Measurements from ENCODE around the gene NBEAL1. TPM values are rescaled to one million over a fixed set of nuclear protein-coding genes. Genes with fewer than 3 reads are reported as not detected.
"Not testable (repeated sequence)": the region's sequence is repeated elsewhere in the genome, so short reads cannot be mapped to it uniquely, and the experiment has no call there.

The NBEAL1 gene
- total RNA-seq, 4 donors from 2014 or later, result 43.7 to 140 (median 90.2) TPM

- TF ChIP-seq, protein P1, sequence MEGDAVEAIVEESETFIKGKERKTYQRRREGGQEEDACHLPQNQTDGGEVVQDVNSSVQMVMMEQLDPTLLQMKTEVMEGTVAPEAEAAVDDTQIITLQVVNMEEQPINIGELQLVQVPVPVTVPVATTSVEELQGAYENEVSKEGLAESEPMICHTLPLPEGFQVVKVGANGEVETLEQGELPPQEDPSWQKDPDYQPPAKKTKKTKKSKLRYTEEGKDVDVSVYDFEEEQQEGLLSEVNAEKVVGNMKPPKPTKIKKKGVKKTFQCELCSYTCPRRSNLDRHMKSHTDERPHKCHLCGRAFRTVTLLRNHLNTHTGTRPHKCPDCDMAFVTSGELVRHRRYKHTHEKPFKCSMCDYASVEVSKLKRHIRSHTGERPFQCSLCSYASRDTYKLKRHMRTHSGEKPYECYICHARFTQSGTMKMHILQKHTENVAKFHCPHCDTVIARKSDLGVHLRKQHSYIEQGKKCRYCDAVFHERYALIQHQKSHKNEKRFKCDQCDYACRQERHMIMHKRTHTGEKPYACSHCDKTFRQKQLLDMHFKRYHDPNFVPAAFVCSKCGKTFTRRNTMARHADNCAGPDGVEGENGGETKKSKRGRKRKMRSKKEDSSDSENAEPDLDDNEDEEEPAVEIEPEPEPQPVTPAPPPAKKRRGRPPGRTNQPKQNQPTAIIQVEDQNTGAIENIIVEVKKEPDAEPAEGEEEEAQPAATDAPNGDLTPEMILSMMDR (IDR thresholded peaks at IDR 0.05), result no peak
- no peak for TF ChIP-seq POLR2A (IDR thresholded peaks at IDR 0.05)
- H3K27me3 ChIP-seq, result no peaks in the 10 kb centered on the region
- no peaks in the 10 kb centered on the region for H3K4me1 ChIP-seq
- no peak for DNase-seq
- H3K36me3 ChIP-seq, result peaks cover 0 to 44% (median 0%) of the 10 kb centered on the region in 3 donors
- H3K4me3 ChIP-seq, result no peak overlapping the region
- H3K27ac ChIP-seq, result no peak overlapping the region
- H3K9me3 ChIP-seq, result no peaks in the 10 kb centered on the region
These were observed 194.9 kb downstream of the NBEAL1 start for GRCh38 chr2:203209538-203209937.

- no peak for DNase-seq
- H3K27me3 ChIP-seq, result no peaks in the 10 kb centered on the region
- no peaks in the 10 kb centered on the region for H3K9me3 ChIP-seq
- H3K36me3 ChIP-seq, result no peaks in the 10 kb centered on the region
- H3K4me1 ChIP-seq, result no peaks in the 10 kb centered on the region
- TF ChIP-seq, protein P1 (IDR thresholded peaks at IDR 0.05), result peak in 5 of 6 experiments; percentile 37 to 79 (median 67)
- TF ChIP-seq POLR2A (IDR thresholded peaks at IDR 0.05), result no peak
- no peak overlapping the region for H3K4me3 ChIP-seq
- no peak overlapping the region for H3K27ac ChIP-seq
These were observed 210.9 kb downstream of the NBEAL1 start for GRCh38 chr2:203225423-203226039.

- H3K27me3 ChIP-seq, H3K9me3 ChIP-seq, H3K36me3 ChIP-seq, DNase-seq, H3K27ac ChIP-seq, H3K4me1 ChIP-seq, H3K4me3 ChIP-seq: not testable (repeated sequence)
These were observed 215.0 kb downstream of the NBEAL1 start for GRCh38 chr2:203229674-203230073.

DNA sequence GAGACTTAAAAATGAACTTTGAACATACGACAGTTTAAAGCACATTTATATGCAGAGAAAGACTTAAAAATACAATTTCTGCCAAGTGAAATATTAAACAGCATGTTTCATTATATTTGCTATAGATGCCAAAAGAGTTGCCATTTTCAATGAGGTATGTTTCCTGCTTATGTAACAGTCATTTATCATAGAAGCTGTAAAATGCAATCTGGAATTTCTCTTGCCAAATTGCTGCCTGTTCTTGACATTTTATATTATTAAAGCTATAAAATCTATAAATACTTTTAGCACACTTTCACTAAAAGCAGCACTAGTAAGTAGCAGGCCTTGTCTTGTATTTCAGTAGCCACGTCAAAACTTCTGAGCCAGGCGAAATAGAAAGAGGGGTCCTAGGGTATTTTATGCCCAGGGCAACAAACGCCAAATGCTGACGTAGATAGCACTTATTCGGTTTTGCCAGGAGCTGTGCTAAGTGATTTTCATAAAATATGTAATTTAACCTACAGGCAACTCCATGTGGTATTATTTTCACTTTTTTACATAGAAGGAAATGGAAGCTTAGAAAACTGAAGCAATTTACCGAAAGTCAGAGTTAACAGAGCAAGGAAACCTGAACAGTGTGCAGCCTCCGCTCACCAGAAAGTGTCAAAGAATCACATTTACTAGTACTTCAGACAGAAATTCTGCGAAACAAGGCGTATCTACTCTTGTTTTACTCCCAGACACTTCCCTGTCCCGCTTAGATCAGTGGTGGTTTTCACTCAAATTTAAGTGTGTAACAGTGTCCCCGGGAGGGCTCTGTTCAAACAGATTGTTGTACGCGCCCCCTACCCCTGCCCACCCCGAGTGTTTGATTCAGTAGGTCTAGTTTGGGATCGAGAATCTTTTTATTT, 222.9 kb downstream of the NBEAL1 start:
- H3K4me3 ChIP-seq, result peak overlapping the region; percentile 55 to 84 (median 65)
- TF ChIP-seq, protein P1 (IDR thresholded peaks at IDR 0.05), result no peak
- TF ChIP-seq POLR2A (IDR thresholded peaks at IDR 0.05), result no peak
- no peaks in the 10 kb centered on the region for H3K9me3 ChIP-seq
- H3K27ac ChIP-seq, result no peak overlapping the region
- peaks cover 0 to 13% (median 1%) of the 10 kb centered on the region in 4 donors for H3K4me1 ChIP-seq
- no peaks in the 10 kb centered on the region for H3K36me3 ChIP-seq
- no peak for DNase-seq
- H3K27me3 ChIP-seq, result no peaks in the 10 kb centered on the region

GRCh38 chr2:203238292-203238703, 223.6 kb downstream of the NBEAL1 start:
- H3K4me1 ChIP-seq, result peaks cover 0 to 13% (median 1%) of the 10 kb centered on the region in 4 donors
- no peak for DNase-seq
- TF ChIP-seq, protein P1 (IDR thresholded peaks at IDR 0.05), result no peak
- TF ChIP-seq POLR2A (IDR thresholded peaks at IDR 0.05), result no peak
- no peaks in the 10 kb centered on the region for H3K36me3 ChIP-seq
- peak overlapping the region; percentile 90 to 96 (median 94) for H3K27ac ChIP-seq
- H3K9me3 ChIP-seq, result no peaks in the 10 kb centered on the region
- H3K4me3 ChIP-seq, result peak overlapping the region; percentile 55 to 84 (median 65)
- H3K27me3 ChIP-seq, result no peaks in the 10 kb centered on the region

Data from Peyer's patch (tissue), 4 donors.